ENCODE data around the gene DEFB124.
"Not testable (repeated sequence)": the region's sequence is repeated elsewhere in the genome, so short reads cannot be mapped to it uniquely, and the experiment has no call there.

Gene DEFB124

GRCh38 chr20:31474758-31475427 is at the start of gene DEFB124, which contains the start of gene REM1:
DEFB124 (minus strand) TSS chr20:31475127; CDS start chr20:31473013, 2,114 bp downstream.
REM1 (plus strand) TSS chr20:31475288; CDS start chr20:31476446, 1,158 bp downstream.
- DNase-seq (ENCODE audit: low read depth), result no peak

GRCh38 chr20:31523361-31524283 is 48.7 kb upstream of the DEFB124 start:
- DNase-seq (ENCODE audit: low read depth), result no peak

- DNase-seq (ENCODE audit: low read depth), result no peak
Observed at GRCh38 chr20:31522731-31523130, 47.8 kb upstream of the DEFB124 start.

- not testable (repeated sequence) for DNase-seq (ENCODE audit: low read depth)
Observed at GRCh38 chr20:31521267-31521666, 46.3 kb upstream of the DEFB124 start.

- no peak for DNase-seq (ENCODE audit: low read depth)
Observed at GRCh38 chr20:31517373-31517772, 42.4 kb upstream of the DEFB124 start.

- DNase-seq (ENCODE audit: low read depth), result no peak
Observed at GRCh38 chr20:31516651-31517050, 41.7 kb upstream of the DEFB124 start.

GRCh38 chr20:31516166-31516565 is 41.2 kb upstream of the DEFB124 start:
- DNase-seq (ENCODE audit: low read depth), result no peak

GRCh38 chr20:31515775-31516107 is 40.8 kb upstream of the DEFB124 start:
- DNase-seq (ENCODE audit: low read depth), result no peak

- no peak for DNase-seq (ENCODE audit: low read depth)
Observed at GRCh38 chr20:31515072-31515774, 40.3 kb upstream of the DEFB124 start.

- DNase-seq (ENCODE audit: low read depth), result peak; percentile 86
Observed at GRCh38 chr20:31514154-31515071, 39.5 kb upstream of the DEFB124 start, which contains the start of gene HM13. HM13 (plus strand) TSS chr20:31514442; CDS start chr20:31514552, 110 bp downstream.

- no peak for DNase-seq (ENCODE audit: low read depth)
Observed at GRCh38 chr20:31508517-31509244, 33.8 kb upstream of the DEFB124 start.

GRCh38 chr20:31505903-31506302 is 31.0 kb upstream of the DEFB124 start:
- no peak for DNase-seq (ENCODE audit: low read depth)

GRCh38 chr20:31502884-31503673 is 28.2 kb upstream of the DEFB124 start:
- peak; percentile 72 for DNase-seq (ENCODE audit: low read depth)

GRCh38 chr20:31500527-31500926 is 25.6 kb upstream of the DEFB124 start:
- DNase-seq (ENCODE audit: low read depth), result no peak

GRCh38 chr20:31497838-31498540 is 23.1 kb upstream of the DEFB124 start:
- DNase-seq (ENCODE audit: low read depth), result no peak

- DNase-seq (ENCODE audit: low read depth), result no peak
Observed at GRCh38 chr20:31496761-31497295, 21.9 kb upstream of the DEFB124 start.

- no peak for DNase-seq (ENCODE audit: low read depth)
Observed at GRCh38 chr20:31494131-31494530, 19.2 kb upstream of the DEFB124 start.

- no peak for DNase-seq (ENCODE audit: low read depth)
Observed at GRCh38 chr20:31490752-31491151, 15.8 kb upstream of the DEFB124 start.

GRCh38 chr20:31489152-31489551 is 14.2 kb upstream of the DEFB124 start:
- DNase-seq (ENCODE audit: low read depth), result no peak

All from activated T-cell treated with anti-CD3 and anti-CD28 coated beads for 48 hours (primary cell).